Hepatocyte (in vitro differentiated cells): ENCODE results near the gene ZNF385C. TPM values are rescaled to one million over a fixed set of nuclear protein-coding genes. Genes with fewer than 3 reads are reported as not detected.

Source experiments
- DNase-seq: peaks from one replicate; pipeline ENCODE4 v3.0.0-alpha.2; 2016; ENCODE audit warnings: low spot score
- H2AFZ ChIP-seq: fragments of 200-600 bp; sonication (generic); 2 replicates; pipeline ENCODE4 v1.6.0; 2016; ENCODE audit warnings: antibody characterized with exemption, mild to moderate bottlenecking
- H3K27ac ChIP-seq: fragments of 200-600 bp; sonication (generic); 2 replicates; pipeline ENCODE4 v1.5.1; 2016; ENCODE audit warnings: mild to moderate bottlenecking
- H3K27me3 ChIP-seq: fragments of 200-600 bp; sonication (generic); 2 replicates; pipeline ENCODE4 v1.6.1; 2016
- H3K36me3 ChIP-seq: fragments of 200-600 bp; sonication (generic); replicated peaks from 2 replicates; pipeline ENCODE4 v1.5.1; 2016; ENCODE audit warnings: low read depth; ENCODE audit not compliant: insufficient read depth
- H3K4me1 ChIP-seq: fragments of 200-600 bp; sonication (generic); 2 replicates; pipeline ENCODE4 v1.5.1; 2016; ENCODE audit warnings: mild to moderate bottlenecking, moderate library complexity; ENCODE audit not compliant: insufficient read depth
- H3K4me2 ChIP-seq: fragments of 200-600 bp; sonication (generic); 2 replicates; pipeline ENCODE4 v1.6.0; 2016
- H3K4me3 ChIP-seq: fragments of 200-600 bp; sonication (generic); 2 replicates; pipeline ENCODE4 v1.5.1; 2016; ENCODE audit warnings: mild to moderate bottlenecking
- H3K79me2 ChIP-seq: fragments of 200-600 bp; sonication (generic); 2 replicates; pipeline ENCODE4 v1.6.0; 2017; ENCODE audit warnings: mild to moderate bottlenecking
- H3K9me2 ChIP-seq: fragments of 200-600 bp; sonication (generic); replicated peaks from 2 replicates; pipeline ENCODE4 v1.6.0; 2017; ENCODE audit warnings: mild to moderate bottlenecking; ENCODE audit not compliant: insufficient read depth
- H3K9me3 ChIP-seq: fragments of 200-600 bp; sonication (generic); 2 replicates; pipeline ENCODE4 v1.5.1; 2016; ENCODE audit warnings: low read depth, mild to moderate bottlenecking
- H4K20me1 ChIP-seq: fragments of 200-600 bp; sonication (generic); 2 replicates; pipeline ENCODE4 v1.6.0; 2016; ENCODE audit warnings: mild to moderate bottlenecking; ENCODE audit not compliant: insufficient read depth, poor library complexity, severe bottlenecking
- CTCF ChIP-seq: fragments of 200-600 bp; sonication (generic); IDR thresholded peaks from 2 replicates; pipeline ENCODE4 v1.5.1; 2016; ENCODE audit warnings: antibody characterized with exemption, mild to moderate bottlenecking; ENCODE audit not compliant: poor library complexity
- EZH2 ChIP-seq: fragments of 200-600 bp; sonication (generic); IDR thresholded peaks from 2 replicates; pipeline ENCODE4 v1.6.1; 2016; ENCODE audit warnings: antibody characterized with exemption, mild to moderate bottlenecking, borderline replicate concordance
- EZH2phosphoT487 ChIP-seq: fragments of 200-600 bp; sonication (generic); IDR thresholded peaks from one replicate; pipeline ENCODE4 v1.6.1; 2018; ENCODE audit warnings: antibody characterized with exemption, mild to moderate bottlenecking, low read depth, moderate library complexity; ENCODE audit not compliant: unreplicated experiment, severe bottlenecking
- WGBS: methylation state at CpG from one replicate; pipeline ENCODE4 v1.1.6; 2016; ENCODE audit warnings: low lambda C conversion rate; ENCODE audit errors: missing lambda C conversion rate; 5-methylcytosine and 5-hydroxymethylcytosine counted together
- polyA plus RNA-seq: library from polyadenylated mRNA; unstranded; fragments of >200 nt; fragmentation: Nextera tagmentation; extraction: Ambion mirVana; gene quantifications from 2 replicates; pipeline ENCODE4 v1.2.1, GENCODE V29; 2016
- total RNA-seq: library from RNA; depleted of rRNA; stranded (reverse); fragments of >200 nt; gene quantifications from 2 replicates; pipeline ENCODE4 v1.2.3, GENCODE V29; 2014

Gene ZNF385C
- total and polyA plus RNA-seq, 2 experiments from 2014 or later: 0.45 to 0.63 TPM

GRCh38 chr17:42028791-42029127 lies 69.5 kb downstream of the ZNF385C start:
- Histone ChIP-seq H3K9me3 (no peaks in the 10 kb centered on the region), H3K27ac (no peak overlapping the region), H3K36me3 (no peaks in the 10 kb centered on the region), H2AFZ (no peak overlapping the region), H3K4me2 (no peak overlapping the region), H4K20me1 (no peaks in the 10 kb centered on the region), H3K4me1 (no peaks in the 10 kb centered on the region), H3K9me2 (no peaks in the 10 kb centered on the region), H3K79me2 (no peaks in the 10 kb centered on the region), H3K27me3 (no peaks in the 10 kb centered on the region), H3K4me3 (no peak overlapping the region)
- DNase-seq: no peak
- 69% methylated on average over 7 of the region's 7 CpGs for WGBS
- TF ChIP-seq CTCF: no peak
- no peak for TF ChIP-seq EZH2phosphoT487
- TF ChIP-seq EZH2: no peak

- H3K79me2 ChIP-seq: no peaks in the 10 kb centered on the region
- no peaks in the 10 kb centered on the region for H3K36me3 ChIP-seq
- no peak overlapping the region for H3K27ac ChIP-seq
- H2AFZ ChIP-seq: no peak overlapping the region
- no peaks in the 10 kb centered on the region for H3K27me3 ChIP-seq
- H3K4me3 ChIP-seq: no peak overlapping the region
- H3K4me2 ChIP-seq: no peak overlapping the region
- H3K9me3 ChIP-seq: no peaks in the 10 kb centered on the region
- H4K20me1 ChIP-seq: no peaks in the 10 kb centered on the region
- no peaks in the 10 kb centered on the region for H3K4me1 ChIP-seq
- H3K9me2 ChIP-seq: no peaks in the 10 kb centered on the region
- DNase-seq: peak; percentile 46
- 55% methylated on average over 18 of the region's 19 CpGs for WGBS
- TF ChIP-seq EZH2 (no peak), CTCF (peak; percentile 16)
These were observed 70.1 kb downstream of the ZNF385C start for GRCh38 chr17:42027961-42028790.

- TF ChIP-seq CTCF (no peak), EZH2phosphoT487 (no peak), EZH2 (no peak)
- H3K4me1 ChIP-seq: no peaks in the 10 kb centered on the region
- H3K27ac ChIP-seq: no peak overlapping the region
- no peaks in the 10 kb centered on the region for H3K9me2 ChIP-seq
- H4K20me1 ChIP-seq: no peaks in the 10 kb centered on the region
- H3K27me3 ChIP-seq: no peaks in the 10 kb centered on the region
- no peak overlapping the region for H3K4me3 ChIP-seq
- DNase-seq: no peak
- H3K4me2 ChIP-seq: no peak overlapping the region
- no peaks in the 10 kb centered on the region for H3K36me3 ChIP-seq
- no peak overlapping the region for H2AFZ ChIP-seq
- no peaks in the 10 kb centered on the region for H3K79me2 ChIP-seq
- H3K9me3 ChIP-seq: no peaks in the 10 kb centered on the region
- WGBS: 83% methylated on average over 5 of the region's 5 CpGs
These were observed 70.7 kb downstream of the ZNF385C start for GRCh38 chr17:42027590-42027889.
